ENCODE data around the gene P2RX2.

P2RX2 gene

DNA sequence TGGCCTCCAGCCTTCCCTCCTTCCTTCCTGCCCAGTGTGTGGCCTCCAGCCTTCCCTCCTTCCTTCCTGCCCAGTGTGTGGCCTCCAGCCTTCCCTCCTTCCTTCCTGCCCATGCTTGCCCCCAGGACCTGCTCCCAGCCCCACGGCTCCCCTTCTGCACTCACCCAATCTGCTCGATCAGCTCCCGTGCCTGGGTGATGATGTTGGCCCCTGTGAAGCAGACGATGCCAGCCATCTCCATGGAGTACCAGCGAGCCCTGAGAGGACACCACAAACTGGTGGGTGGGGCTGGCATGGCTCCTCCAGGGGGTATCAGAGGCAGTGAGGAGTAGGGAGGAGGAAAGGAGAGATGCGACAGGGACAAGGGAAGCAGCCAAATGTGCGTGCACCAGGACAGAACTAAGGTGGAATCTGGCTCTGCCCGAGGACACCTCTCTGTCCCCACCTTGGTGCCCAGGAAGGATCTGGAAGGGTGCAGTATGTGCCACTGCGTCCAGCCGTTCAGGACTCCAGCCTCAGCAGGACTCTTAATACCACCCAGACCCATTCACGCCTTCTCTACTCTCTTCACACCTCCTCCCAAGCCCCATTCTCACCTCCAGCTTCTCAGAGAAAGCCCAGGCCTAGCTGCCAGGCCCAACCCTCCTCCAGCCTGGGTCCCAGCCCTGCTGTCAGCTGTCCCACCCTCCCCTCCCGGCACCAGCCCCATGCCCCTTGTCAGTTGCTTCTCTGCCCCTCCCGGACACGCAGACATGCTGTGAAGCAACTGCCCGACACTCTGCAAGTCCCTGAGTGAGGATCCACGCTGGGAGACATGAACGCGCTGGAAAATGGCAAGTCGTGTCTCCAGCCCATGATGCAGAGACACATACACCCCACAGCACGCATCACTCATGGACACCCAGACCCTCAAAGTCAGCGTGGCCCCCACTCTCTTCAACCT is 45.9 kb downstream of the P2RX2 start:
- DNase-seq: no peak

DNA sequence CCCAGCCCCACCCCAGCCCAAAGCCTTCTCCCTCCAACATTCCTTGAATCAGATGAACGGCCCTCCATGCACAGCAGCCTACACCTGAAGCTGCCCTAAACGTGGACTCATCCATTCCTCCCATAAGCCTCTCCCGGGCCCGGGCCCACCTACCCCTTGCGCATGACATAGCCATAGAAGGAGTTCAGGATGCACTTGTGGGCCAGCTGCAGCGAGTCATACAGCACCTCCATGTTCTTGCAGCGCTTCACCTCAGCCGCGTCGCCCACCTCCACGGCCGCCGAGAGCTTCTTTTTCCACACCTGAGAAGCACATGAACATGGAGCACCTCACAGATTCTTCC is 46.5 kb downstream of the P2RX2 start:
- DNase-seq: no peak

DNA sequence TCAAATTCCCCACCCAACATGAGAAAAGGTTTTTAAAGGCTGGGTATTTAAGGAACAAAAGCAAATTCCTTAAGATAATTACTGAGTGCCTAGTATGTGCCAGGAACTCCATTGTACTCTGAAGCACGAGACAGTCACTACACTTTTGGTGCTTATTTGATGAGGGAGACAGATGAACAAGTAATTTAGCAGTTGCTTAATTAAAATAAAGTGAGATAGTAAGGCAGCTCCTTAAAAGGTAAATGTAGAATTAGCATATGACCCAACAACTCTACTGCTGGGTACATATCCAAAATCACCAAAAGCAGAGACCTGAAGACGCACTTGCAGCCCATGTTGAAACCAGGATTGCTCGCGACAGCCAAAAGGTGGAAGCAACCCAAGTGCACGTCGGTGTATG is 47.2 kb downstream of the P2RX2 start:
- DNase-seq: no peak

DNA sequence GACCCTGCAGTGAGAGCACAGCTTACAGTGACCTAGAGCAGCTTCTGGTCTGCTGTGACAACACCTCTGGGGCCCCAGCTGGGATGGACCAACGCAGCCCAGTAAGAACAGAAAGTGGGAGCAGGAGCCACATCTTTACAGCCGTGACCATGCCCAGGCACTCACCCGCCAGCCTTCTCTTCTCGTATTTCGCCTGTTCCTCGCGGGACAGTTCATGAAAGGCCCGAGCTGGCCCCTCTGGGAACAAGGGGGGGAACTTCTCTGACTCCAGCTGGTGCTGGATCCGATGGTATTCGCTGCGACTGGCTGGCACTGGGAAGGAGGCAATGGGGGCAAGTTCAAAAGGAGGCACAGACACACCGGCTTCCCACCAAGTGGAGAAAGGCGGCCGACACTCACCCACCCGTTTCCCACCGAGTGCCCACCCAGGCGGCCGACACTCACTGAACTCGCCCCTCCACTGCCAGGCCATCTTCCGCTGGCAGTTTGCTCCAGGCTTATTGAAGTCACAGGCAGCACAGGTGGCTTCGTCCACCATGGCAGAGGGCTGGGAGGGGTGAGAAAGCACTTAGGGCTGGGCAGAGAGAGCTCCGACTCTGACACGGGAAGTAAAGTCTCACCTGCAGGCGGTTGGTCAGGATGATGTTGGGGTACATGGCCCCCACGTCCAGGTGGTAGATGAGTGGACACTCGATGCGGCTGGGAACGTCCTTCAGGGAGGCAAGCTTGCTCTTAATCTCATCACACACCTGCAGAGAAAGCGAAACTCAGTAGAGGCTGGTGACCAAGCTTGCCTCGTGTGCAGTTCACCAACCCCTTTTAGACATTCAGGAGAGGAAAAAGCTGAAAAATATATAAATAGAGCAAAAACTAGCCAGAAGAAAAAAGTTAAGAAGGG is 49.9 kb downstream of the P2RX2 start:
- no peak for DNase-seq

DNA sequence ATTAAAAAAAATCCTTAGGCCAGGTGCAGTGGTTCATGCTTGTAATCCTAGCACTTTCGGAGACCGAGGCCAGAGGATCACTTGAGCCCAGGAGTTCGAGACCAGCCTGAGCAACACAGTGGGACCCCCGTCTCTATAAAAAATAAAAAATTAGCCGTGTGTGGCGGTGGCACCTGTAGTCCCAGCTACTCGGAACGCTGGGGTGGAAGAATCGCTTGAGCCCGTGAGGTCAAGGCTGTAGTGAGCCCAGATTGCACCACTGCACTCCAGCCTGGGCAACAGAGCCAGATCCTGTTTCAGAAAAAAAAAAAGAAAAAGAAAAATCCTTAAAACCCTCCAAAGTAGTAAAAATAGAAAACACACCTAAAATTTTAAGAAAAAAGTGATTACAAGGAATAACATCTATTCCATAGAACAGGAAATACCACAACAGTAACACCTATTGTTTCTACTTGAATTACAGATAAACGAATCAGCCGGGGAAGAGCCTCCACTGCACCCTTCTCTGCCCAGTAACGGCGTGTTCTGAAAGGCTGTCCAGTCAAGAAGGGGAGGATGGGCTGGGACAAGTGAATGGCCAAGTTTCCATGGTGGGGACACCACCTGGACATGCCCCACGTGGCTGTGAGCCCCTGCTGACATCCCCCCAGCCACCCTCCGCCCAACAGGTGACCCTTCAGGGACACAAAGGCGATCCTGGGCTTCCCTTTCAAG is 50.7 kb downstream of the P2RX2 start:
- no peak for DNase-seq
